Adrenal gland (tissue), 5 donors: ENCODE measurements around the gene TMEM201.

ENCODE experiments used
- CTCF ChIP-seq, 6 experiments: fragments of 450-650 bp in 4 of 6; fragments of 200-600 bp in 2 of 6; sonication (generic) in 1 of 6; IDR thresholded peaks; 1 replicate in 5 of 6; 2 replicates in 1 of 6; pipeline versions ENCODE4 v1.5.1 to v1.8.0; 2016 to 2021; ENCODE audit warnings: antibody characterized with exemption in 6 of 6, mild to moderate bottlenecking in 2 of 6, moderate library complexity in 1 of 6
- POLR2A ChIP-seq, 2 donors: fragments of 450-650 bp; IDR thresholded peaks; one replicate each; pipeline ENCODE4 v1.6.1; 2017; ENCODE audit warnings: antibody characterized with exemption in 2 of 2, mild to moderate bottlenecking in 2 of 2, moderate library complexity in 1 of 2
- donor health status: DM: no; HTN: no; CAD: no.

- TF ChIP-seq CTCF (IDR thresholded peaks at IDR 0.05) (no peak), POLR2A (IDR thresholded peaks at IDR 0.05) (no peak)
These were observed 7.9 kb downstream of the TMEM201 start for GRCh38 chr1:9596415-9597123.
